NB4 (cell line): ENCODE measurements around the gene CPEB4.

Experiments
- DNase-seq: peaks from one replicate; pipeline ENCODE4 v3.0.0; 2010; ENCODE audit warnings: low read depth
- H3K4me3 ChIP-seq: one replicate; pipeline ENCODE4 v1.5.1; 2011; ENCODE audit warnings: mild to moderate bottlenecking, low read depth, low read length, moderate library complexity
- MAX ChIP-seq: IDR thresholded peaks from 2 replicates; pipeline ENCODE4 v1.6.1; 2011; ENCODE audit warnings: low read depth, low read length
- MYC ChIP-seq: IDR thresholded peaks from 2 replicates; pipeline ENCODE4 v1.6.1; 2011; ENCODE audit warnings: low read depth, low read length
- POLR2A ChIP-seq: IDR thresholded peaks from 2 replicates; pipeline ENCODE4 v1.6.1; 2011; ENCODE audit warnings: mild to moderate bottlenecking; ENCODE audit not compliant: insufficient read length; ENCODE audit errors: extremely low read depth
- TF ChIP-seq, protein P1 (sequence below): IDR thresholded peaks from one replicate; pipeline ENCODE4 v1.5.1; 2012; ENCODE audit warnings: low read depth, low read length

Gene CPEB4

DNA sequence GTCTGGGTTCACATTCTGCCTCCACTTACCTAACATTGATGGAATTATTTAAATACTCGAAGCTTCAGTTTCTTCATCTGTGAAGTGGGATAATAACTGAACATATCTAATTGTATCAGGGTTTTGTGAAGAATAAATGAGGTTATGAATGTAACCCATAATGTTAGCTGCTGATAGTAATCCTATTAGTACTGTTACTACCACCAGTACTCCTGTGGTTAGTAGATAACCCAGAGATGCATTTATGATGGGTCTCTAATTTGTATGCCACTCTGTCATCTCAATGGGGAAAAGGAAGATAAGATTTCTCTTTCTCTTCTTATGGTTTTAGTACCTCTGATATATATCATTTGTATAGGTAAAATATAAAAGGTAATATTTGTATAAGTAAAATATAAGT is 16.0 kb downstream of the CPEB4 start:
- TF ChIP-seq MYC (no peak), POLR2A (no peak), MAX (no peak)
- TF ChIP-seq, protein P1, sequence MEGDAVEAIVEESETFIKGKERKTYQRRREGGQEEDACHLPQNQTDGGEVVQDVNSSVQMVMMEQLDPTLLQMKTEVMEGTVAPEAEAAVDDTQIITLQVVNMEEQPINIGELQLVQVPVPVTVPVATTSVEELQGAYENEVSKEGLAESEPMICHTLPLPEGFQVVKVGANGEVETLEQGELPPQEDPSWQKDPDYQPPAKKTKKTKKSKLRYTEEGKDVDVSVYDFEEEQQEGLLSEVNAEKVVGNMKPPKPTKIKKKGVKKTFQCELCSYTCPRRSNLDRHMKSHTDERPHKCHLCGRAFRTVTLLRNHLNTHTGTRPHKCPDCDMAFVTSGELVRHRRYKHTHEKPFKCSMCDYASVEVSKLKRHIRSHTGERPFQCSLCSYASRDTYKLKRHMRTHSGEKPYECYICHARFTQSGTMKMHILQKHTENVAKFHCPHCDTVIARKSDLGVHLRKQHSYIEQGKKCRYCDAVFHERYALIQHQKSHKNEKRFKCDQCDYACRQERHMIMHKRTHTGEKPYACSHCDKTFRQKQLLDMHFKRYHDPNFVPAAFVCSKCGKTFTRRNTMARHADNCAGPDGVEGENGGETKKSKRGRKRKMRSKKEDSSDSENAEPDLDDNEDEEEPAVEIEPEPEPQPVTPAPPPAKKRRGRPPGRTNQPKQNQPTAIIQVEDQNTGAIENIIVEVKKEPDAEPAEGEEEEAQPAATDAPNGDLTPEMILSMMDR, result no peak
- H3K4me3 ChIP-seq, result no peak overlapping the region
- no peak for DNase-seq

DNA sequence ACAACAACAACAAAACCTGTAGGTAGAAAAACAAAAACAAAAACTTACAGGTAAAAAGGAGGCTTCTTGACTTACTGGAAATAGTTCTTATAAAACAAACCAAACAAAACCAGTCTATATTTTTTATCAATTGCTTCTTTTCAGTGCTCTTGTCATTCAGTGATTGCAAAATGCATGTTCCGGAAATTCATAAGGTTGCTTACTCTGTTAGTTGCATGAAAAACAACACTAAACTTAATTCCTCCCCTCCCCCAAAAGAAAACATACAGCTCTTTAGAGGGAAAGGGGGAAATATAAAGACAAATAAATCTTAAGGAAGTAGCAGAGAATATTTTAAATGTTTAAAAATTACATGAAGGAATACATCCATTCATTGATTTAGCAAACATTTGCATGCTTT is 19.1 kb downstream of the CPEB4 start:
- no peak overlapping the region for H3K4me3 ChIP-seq
- TF ChIP-seq POLR2A (no peak), MAX (no peak), MYC (no peak)
- TF ChIP-seq, protein P1, result no peak
- DNase-seq, result no peak

GRCh38 chr5:173907686-173908371 is 19.7 kb downstream of the CPEB4 start:
- TF ChIP-seq, protein P1, result no peak
- H3K4me3 ChIP-seq, result no peak overlapping the region
- DNase-seq, result no peak

DNA sequence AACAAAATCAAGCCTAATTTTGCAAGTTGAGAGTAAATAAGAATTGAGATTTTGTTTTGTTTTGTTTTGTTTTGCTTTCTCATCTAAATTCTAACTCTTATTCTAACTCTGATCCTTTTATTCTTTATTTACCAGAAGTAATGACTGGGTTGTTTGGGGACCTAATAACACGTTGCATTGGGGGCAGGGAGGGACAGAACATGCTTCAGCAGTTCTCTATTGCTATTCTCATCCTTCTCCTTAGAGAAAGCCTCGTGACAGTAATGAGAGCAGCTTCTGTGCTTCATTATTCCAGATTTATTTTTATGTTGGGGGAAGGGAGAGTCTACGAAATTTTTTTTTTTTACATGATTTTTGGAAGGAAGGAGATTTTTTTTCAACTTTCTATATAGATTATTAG is 21.1 kb downstream of the CPEB4 start:
- no peak for DNase-seq
- TF ChIP-seq, protein P1, result no peak
- no peak for TF ChIP-seq MYC
- no peak overlapping the region for H3K4me3 ChIP-seq

- no peak overlapping the region for H3K4me3 ChIP-seq
- TF ChIP-seq POLR2A, result no peak
- TF ChIP-seq, protein P1, result no peak
- TF ChIP-seq MAX, result no peak
- TF ChIP-seq MYC, result no peak
- no peak for DNase-seq
Measured at GRCh38 chr5:173910215-173910614, 22.1 kb downstream of the CPEB4 start.

GRCh38 chr5:173911623-173912022 is 23.5 kb downstream of the CPEB4 start:
- no peak for DNase-seq
- no peak overlapping the region for H3K4me3 ChIP-seq
- no peak for TF ChIP-seq MYC
- TF ChIP-seq MAX, result no peak
- TF ChIP-seq POLR2A, result no peak
- TF ChIP-seq, protein P1, result no peak
